NCI-H526 treated with DMSO at 0.1 percent for 48 hours (cell line): ENCODE data around the gene TOR4A.
"Not testable (repeated sequence)": the region's sequence is repeated elsewhere in the genome, so short reads cannot be mapped to it uniquely, and the experiment has no call there.

Experiments
- DNase-seq: peaks from one replicate; lab custom pipeline; 2025; lab: John Stamatoyannopoulos, UW

TOR4A gene

GRCh38 chr9:137318602-137319001, 41.1 kb downstream of the TOR4A start:
- DNase-seq, result no peak

DNA sequence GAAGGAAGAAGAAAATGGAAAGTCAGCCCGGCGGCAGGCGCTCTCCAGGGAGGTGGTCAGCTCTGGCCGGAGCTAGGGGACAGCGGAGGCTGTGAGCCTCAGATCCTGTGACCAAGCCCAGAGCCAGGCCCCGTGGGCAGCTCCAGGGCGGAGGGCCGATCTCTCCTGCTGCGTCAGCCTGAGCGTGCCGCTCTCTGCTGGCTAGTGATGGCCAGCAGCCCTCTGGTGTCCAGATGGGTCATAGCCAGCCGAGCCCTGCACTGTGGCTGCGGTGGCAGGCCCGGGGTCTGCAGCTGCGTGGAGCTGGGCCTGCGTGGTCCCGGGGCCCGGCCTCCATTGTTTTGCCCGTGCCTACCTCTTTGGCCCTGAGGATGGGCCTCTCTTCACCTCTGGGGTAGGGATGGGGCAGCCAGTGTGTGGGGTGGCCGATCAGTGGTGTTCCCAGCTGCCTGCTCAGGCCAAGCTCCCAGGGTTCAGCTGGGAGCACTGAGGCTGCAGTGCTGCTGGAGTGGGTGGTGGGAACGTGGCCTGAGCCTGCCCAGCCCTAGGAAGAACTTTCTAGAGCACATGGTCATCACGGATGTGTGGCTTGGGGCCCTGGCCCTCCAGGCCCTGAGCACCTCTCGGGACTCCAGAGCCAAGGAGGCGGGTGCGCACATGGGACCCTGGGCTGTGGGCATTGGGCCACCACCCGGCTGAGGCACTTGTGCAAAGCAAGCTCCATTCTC, 41.6 kb downstream of the TOR4A start:
- DNase-seq, result no peak

GRCh38 chr9:137319739-137320551, 42.4 kb downstream of the TOR4A start:
- DNase-seq, result no peak

- no peak for DNase-seq
Observed at GRCh38 chr9:137320555-137321384, 43.2 kb downstream of the TOR4A start.

DNA sequence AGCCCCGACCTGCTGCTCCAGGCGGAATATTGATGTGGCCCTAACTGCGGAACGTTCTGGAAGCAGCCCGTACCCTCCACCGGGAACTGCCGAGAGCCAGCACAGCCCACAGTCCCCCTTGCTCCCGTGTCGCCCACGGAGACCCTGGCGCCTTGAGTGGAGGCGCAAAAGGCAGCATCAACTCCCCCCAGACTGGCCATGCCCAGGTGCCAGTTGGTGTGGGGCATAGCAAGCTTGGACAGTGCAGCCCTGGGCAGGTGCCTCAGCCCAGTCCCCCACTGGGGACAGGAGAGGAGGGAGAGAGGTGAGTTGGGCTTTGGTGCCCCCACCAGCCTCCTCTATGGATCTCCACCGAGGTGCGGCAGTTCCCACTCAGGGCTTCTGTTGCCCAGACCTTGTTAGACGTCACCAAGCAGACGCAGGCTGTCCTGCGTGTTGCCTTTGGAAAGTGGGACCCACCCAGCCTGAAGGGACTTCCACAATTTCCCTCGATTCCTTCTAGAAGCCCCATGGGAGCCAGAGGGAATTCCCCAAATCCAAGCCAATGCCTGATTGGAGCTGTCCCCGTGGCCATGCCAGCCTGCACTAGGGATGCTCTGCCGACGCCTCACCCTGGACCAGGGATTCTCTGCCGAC, 44.3 kb downstream of the TOR4A start:
- no peak for DNase-seq

GRCh38 chr9:137323531-137324331, 46.2 kb downstream of the TOR4A start:
- no peak for DNase-seq

DNA sequence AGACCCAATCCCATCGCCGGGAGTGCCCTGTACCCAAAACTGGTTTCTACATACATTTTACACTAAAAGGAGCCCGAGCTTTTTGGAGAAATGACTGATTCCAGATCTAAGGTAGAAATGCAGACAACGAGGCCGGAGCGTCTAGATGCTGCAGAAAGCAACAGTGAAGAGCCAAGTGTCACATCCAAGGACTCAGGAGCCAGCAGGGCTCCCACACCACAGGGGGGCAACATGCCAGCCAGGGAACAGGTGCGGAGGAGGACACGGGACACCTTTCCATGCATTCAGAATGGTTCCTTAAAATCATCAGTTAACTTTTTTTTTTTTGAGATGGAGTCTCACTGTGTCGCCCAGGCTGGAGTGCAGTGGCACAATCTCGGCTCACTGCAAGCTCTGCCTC, 47.6 kb downstream of the TOR4A start:
- no peak for DNase-seq

DNA sequence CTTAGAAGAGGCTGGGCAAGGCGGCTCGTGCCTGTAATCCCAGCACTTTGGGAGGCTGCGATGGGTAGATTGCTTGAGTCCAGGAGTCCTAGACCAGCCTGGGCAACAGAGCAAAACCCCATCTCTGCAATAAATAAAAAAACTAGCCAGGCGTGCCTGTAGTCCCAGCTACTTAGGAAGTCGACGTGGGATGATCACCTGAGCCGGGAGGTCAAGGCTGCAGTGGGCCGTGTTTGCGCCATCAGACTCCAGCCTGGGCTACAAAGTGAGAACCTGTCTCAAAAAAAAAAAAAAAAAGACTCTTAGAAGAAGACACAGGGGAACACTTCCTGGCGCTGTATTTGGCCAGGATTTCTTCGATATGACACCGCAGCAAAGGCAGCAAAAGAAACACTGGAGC, 48.3 kb downstream of the TOR4A start:
- DNase-seq, result no peak

DNA sequence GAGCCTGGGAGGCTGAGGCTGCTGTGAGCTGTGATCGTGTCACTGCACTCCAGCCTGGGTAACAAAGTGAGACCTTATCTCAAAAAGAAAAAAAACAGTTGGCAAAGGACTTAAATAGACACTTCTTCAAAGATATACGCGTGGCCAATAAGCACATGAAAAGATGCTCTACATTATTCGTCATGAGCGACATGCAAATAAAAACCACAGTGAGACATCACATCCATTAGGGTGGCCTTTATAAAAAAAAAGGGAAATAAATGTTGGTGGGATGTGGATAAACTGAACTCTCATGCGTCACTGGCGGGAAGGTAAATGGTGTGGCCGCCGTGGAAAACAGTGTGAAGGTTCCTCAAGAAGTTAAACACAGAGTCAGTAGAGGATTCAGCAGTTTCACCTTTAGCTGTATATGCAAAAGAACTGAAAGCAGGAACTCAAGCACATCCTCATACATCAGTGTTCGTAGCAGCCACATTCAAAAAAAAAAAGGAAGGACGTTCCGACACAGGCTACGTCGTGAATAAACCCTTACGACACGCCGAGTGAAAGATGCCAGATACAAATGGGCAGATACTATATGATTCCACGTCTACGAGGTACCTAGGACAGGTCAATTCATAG, 49.0 kb downstream of the TOR4A start:
- no peak for DNase-seq

DNA sequence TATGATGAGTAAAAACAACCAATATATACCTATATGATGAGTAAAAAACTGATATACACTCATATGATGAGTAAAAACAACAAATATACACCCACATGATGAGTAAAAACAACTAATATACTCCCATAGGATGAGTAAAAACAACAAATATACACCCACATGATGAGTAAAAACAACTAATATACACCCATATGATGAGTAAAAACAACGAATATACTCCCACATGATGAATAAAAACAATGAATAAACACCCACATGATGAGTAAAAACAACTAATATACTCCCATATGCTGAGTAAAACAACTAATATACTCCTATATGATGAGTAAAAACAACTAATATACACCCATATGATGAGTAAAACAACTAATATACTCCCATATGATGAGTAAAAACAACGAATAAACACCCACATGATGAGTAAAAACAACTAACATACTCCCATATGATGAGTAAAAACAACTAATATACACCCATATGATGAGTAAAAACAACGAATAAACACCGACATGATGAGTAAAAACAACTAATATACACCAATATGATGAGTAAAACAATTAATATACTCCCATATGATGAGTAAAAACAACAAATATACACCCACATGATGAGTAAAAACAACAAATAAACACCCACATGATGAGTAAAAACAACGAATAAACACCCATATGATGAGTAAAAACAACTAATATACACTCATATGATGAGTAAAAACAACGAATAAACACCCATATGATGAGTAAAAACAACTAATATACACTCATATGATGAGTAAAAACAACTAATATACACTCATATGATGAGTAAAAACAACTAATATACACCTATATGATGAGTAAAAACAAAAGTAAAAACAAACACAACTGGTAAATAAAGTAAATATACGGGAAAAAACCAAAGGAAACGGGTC, 50.4 kb downstream of the TOR4A start:
- not testable (repeated sequence) for DNase-seq

- not testable (repeated sequence) for DNase-seq
Observed at GRCh38 chr9:137329590-137329989, 52.1 kb downstream of the TOR4A start.

DNA sequence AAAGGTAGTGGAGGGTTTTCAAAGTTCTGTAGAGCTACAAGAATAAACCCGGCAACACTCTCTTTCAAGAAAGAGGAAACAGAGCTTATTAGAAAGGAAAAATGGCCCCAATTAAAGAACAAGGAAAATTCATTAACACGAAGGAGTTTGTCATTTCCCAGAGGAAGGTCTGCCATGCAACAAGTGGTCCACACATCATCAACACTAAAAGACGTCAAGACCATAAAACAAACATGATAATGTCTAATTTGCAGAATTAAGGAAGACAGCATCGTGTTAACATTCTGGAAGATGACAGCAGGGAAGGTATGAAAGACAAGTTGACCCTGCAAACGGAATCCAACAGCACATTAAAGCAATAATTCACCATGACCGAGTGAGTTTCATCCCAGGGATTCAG, 53.2 kb downstream of the TOR4A start:
- DNase-seq, result no peak

DNA sequence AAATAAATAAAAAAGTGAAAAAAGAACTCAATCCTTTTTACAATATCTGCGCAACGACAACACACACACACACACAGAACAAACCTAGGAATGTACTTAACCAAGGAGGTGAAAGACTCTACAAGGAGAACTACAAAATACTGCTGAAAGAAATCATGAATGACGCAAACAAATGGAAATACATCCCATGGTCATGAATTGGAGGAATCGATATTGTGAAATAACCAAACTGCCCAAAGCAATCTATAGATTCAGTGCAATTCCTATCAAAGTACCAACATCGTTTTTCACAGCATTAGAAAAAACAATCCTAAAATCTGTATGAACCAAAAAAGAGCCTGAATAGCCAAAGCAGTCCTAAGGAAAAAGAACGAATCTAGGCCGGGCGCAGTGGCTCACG, 54.4 kb downstream of the TOR4A start:
- no peak for DNase-seq
